Coronary artery (tissue), 2 donors: ENCODE results near the gene BNIPL.
A peak's percentile ranks its signal among the peaks of the same experiment; 100 is the strongest.

ENCODE experiments used
- DNase-seq: peaks from one replicate; pipeline ENCODE4 v3.0.0-alpha.2; 2017; ENCODE audit warnings: low spot score
- H3K27ac ChIP-seq, 2 donors: fragments of 200-600 bp; sonication (generic); one replicate each; pipeline ENCODE4 v1.5.1; 2016 to 2019
- H3K4me3 ChIP-seq: fragments of 200-600 bp; sonication (generic); 2 replicates; pipeline ENCODE4 v1.5.1; 2016; ENCODE audit warnings: mild to moderate bottlenecking, moderate library complexity
- CTCF ChIP-seq: fragments of 200-600 bp; sonication (generic); IDR thresholded peaks from one replicate; pipeline ENCODE4 v1.5.1; 2019; ENCODE audit warnings: antibody characterized with exemption

The BNIPL gene

GRCh38 chr1:151061704-151062103, 25.3 kb downstream of the BNIPL start:
- H3K27ac ChIP-seq, result no peak overlapping the region
- H3K4me3 ChIP-seq, result no peak overlapping the region
- TF ChIP-seq CTCF, result no peak
- no peak for DNase-seq

- H3K27ac ChIP-seq, result peak overlapping the region in 1 of 2 donors; percentile 37
- DNase-seq, result no peak
- H3K4me3 ChIP-seq, result no peak overlapping the region
- TF ChIP-seq CTCF, result no peak
Observed at GRCh38 chr1:151062741-151063371, 26.5 kb downstream of the BNIPL start.

- no peak overlapping the region for H3K4me3 ChIP-seq
- H3K27ac ChIP-seq, result no peak overlapping the region
- no peak for DNase-seq
- no peak for TF ChIP-seq CTCF
Observed at GRCh38 chr1:151065089-151065645, 28.8 kb downstream of the BNIPL start.

GRCh38 chr1:151067185-151067584, 30.8 kb downstream of the BNIPL start:
- Histone ChIP-seq H3K27ac (no peak overlapping the region), H3K4me3 (no peak overlapping the region)
- DNase-seq, result no peak
- no peak for TF ChIP-seq CTCF

- peak overlapping the region; percentile 94 to 99 for H3K27ac ChIP-seq
- H3K4me3 ChIP-seq, result no peak overlapping the region
- TF ChIP-seq CTCF, result no peak
- DNase-seq, result no peak
Observed at GRCh38 chr1:151069103-151069486, 32.7 kb downstream of the BNIPL start.

- peak; percentile 90 for TF ChIP-seq CTCF
- H3K4me3 ChIP-seq, result peak within 1 kb of the TSS; percentile 91
- peak within 1 kb of the TSS; percentile 94 to 99 for H3K27ac ChIP-seq
- peak; percentile 96 for DNase-seq
Observed at GRCh38 chr1:151070474-151071276, 34.3 kb downstream of the BNIPL start, which contains the start of gene GABPB2. TSS of gene GABPB2 (plus strand) at chr1:151070761. CDS start at chr1:151088190, 17,429 bp downstream.
